ENCODE results near the gene SNRPD1.
"Not testable (repeated sequence)": the region's sequence is repeated elsewhere in the genome, so short reads cannot be mapped to it uniquely, and the experiment has no call there.

Gene SNRPD1

GRCh38 chr18:21612125-21613039, at the start of gene SNRPD1:
SNRPD1 (plus strand) TSS chr18:21612314; CDS start chr18:21612430, 116 bp downstream.
- no peak for FAIRE-seq
- DNase-seq (ENCODE audit: insufficient read length, low spot score), result peak; percentile 92
- TF ChIP-seq CTCF (IDR thresholded peaks at IDR 0.05; ENCODE audit: insufficient read depth, missing control alignments), result peak; percentile 91

GRCh38 chr18:21571772-21572171, 40.3 kb upstream of the SNRPD1 start:
- FAIRE-seq (no peak), DNase-seq (ENCODE audit: insufficient read length, low spot score) (no peak)
- no peak for TF ChIP-seq CTCF (IDR thresholded peaks at IDR 0.05; ENCODE audit: insufficient read depth, missing control alignments)

- FAIRE-seq (peak; percentile 67), DNase-seq (ENCODE audit: insufficient read length, low spot score) (no peak)
- TF ChIP-seq CTCF (IDR thresholded peaks at IDR 0.05; ENCODE audit: insufficient read depth, missing control alignments), result no peak
Observed at GRCh38 chr18:21575656-21576055, 36.5 kb upstream of the SNRPD1 start.

GRCh38 chr18:21584391-21584790, 27.7 kb upstream of the SNRPD1 start:
- DNase-seq (ENCODE audit: insufficient read length, low spot score) (no peak), FAIRE-seq (no peak)

GRCh38 chr18:21592361-21592760, 19.8 kb upstream of the SNRPD1 start:
- not testable (repeated sequence) for FAIRE-seq; DNase-seq (ENCODE audit: insufficient read length, low spot score)

More at GRCh38 chr18:21584391-21584790, 27.7 kb upstream of the SNRPD1 start:
- TF ChIP-seq CTCF (IDR thresholded peaks at IDR 0.05; ENCODE audit: insufficient read depth, missing control alignments), result no peak

- TF ChIP-seq CTCF (IDR thresholded peaks at IDR 0.05; ENCODE audit: insufficient read depth, missing control alignments), result no peak
- FAIRE-seq (no peak), DNase-seq (ENCODE audit: insufficient read length, low spot score) (no peak)
Observed at GRCh38 chr18:21593540-21594257, 18.4 kb upstream of the SNRPD1 start.

- FAIRE-seq (no peak), DNase-seq (ENCODE audit: insufficient read length, low spot score) (no peak)
- no peak for TF ChIP-seq CTCF (IDR thresholded peaks at IDR 0.05; ENCODE audit: insufficient read depth, missing control alignments)
Observed at GRCh38 chr18:21597620-21598019, 14.5 kb upstream of the SNRPD1 start.

Data from D721Med (cell line).